Mesenchymal stem cell (in vitro differentiated cells and primary cell): ENCODE data around the gene ADNP2.

ENCODE experiments used
- DNase-seq: peaks from one replicate; pipeline ENCODE4 v3.0.0-alpha.2; 2013
- H2AFZ ChIP-seq: one replicate; pipeline ENCODE4 v1.6.1; 2013; ENCODE audit warnings: low read depth, mild to moderate bottlenecking, control low read depth, inconsistent platforms, low read length, moderate library complexity
- H2AK5ac ChIP-seq: 2 replicates; pipeline ENCODE4 v1.6.1; 2013; ENCODE audit warnings: low read length, moderate library complexity, mild to moderate bottlenecking, inconsistent platforms; ENCODE audit not compliant: severe bottlenecking
- H2BK120ac ChIP-seq: one replicate; pipeline ENCODE4 v1.6.1; 2013; ENCODE audit warnings: low read depth, mild to moderate bottlenecking, inconsistent platforms, low read length, moderate library complexity
- H2BK12ac ChIP-seq, 2 experiments: one replicate each; pipeline ENCODE4 v1.6.1; 2013; ENCODE audit warnings: inconsistent platforms in 2 of 2, low read length in 2 of 2, mild to moderate bottlenecking in 2 of 2, moderate library complexity in 2 of 2, control low read depth in 1 of 2
- H2BK15ac ChIP-seq: one replicate; pipeline ENCODE4 v1.6.1; 2013; ENCODE audit warnings: mild to moderate bottlenecking, low read depth, inconsistent platforms; ENCODE audit not compliant: poor library complexity, severe bottlenecking
- H2BK5ac ChIP-seq: 2 replicates; pipeline ENCODE4 v1.6.1; 2013; ENCODE audit warnings: low read depth, mild to moderate bottlenecking, low read length, control low read depth, inconsistent platforms; ENCODE audit not compliant: poor library complexity, severe bottlenecking
- H3K14ac ChIP-seq, 2 experiments: one replicate each; pipeline ENCODE4 v1.6.1; 2013; ENCODE audit warnings: inconsistent platforms in 2 of 2, low read length in 2 of 2, control low read depth in 1 of 2, mild to moderate bottlenecking in 1 of 2, moderate library complexity in 1 of 2
- H3K18ac ChIP-seq, 2 experiments: one replicate each; pipeline ENCODE4 v1.6.1; 2013; ENCODE audit warnings: inconsistent platforms in 2 of 2, low read length in 2 of 2, control low read depth in 1 of 2, low read depth in 1 of 2, mild to moderate bottlenecking in 1 of 2
- H3K23ac ChIP-seq, 2 experiments: one replicate each; pipeline ENCODE4 v1.6.1; 2013; ENCODE audit warnings: inconsistent platforms in 2 of 2, low read length in 2 of 2, mild to moderate bottlenecking in 2 of 2, moderate library complexity in 2 of 2, control low read depth in 1 of 2
- H3K27ac ChIP-seq: 2 replicates; pipeline ENCODE4 v1.5.1; 2013; ENCODE audit warnings: mild to moderate bottlenecking, moderate library complexity, low read length, control low read depth, inconsistent platforms; ENCODE audit not compliant: poor library complexity, severe bottlenecking
- H3K27me3 ChIP-seq, 2 experiments: 2 replicates each; pipeline versions ENCODE4 v1.6.1 to v1.7.0; 2013; ENCODE audit warnings: low read length in 2 of 2, mild to moderate bottlenecking in 2 of 2, moderate library complexity in 2 of 2, control low read depth in 1 of 2, inconsistent platforms in 1 of 2; ENCODE audit not compliant: control insufficient read depth in 1 of 2, insufficient read depth in 1 of 2
- H3K36me3 ChIP-seq, 2 experiments: 2 replicates each; pipeline versions ENCODE4 v1.6.1 to v1.7.0; 2013; ENCODE audit warnings: low read length in 2 of 2, control low read depth in 1 of 2, inconsistent platforms in 1 of 2, low read depth in 1 of 2, mild to moderate bottlenecking in 1 of 2; ENCODE audit not compliant: insufficient read depth in 2 of 2, control insufficient read depth in 1 of 2
- H3K4ac ChIP-seq, 2 experiments: one replicate each; pipeline ENCODE4 v1.6.1; 2013; ENCODE audit warnings: inconsistent platforms in 2 of 2, low read length in 2 of 2, mild to moderate bottlenecking in 2 of 2, moderate library complexity in 2 of 2, control low read depth in 1 of 2, low read depth in 1 of 2
- H3K4me1 ChIP-seq: 2 replicates; pipeline ENCODE4 v1.6.1; 2013; ENCODE audit warnings: low read depth, low read length, control low read depth; ENCODE audit not compliant: control insufficient read depth, insufficient read depth
- H3K4me2 ChIP-seq: 2 replicates; pipeline ENCODE4 v1.6.1; 2013; ENCODE audit warnings: low read length, mild to moderate bottlenecking, inconsistent platforms; ENCODE audit not compliant: poor library complexity, severe bottlenecking
- H3K4me3 ChIP-seq, 2 experiments: 2 replicates each; pipeline versions ENCODE4 v1.5.1 to v1.7.0; 2013; ENCODE audit warnings: low read length in 2 of 2, mild to moderate bottlenecking in 2 of 2, control low read depth in 1 of 2, low read depth in 1 of 2; ENCODE audit not compliant: insufficient read depth in 1 of 2
- H3K79me1 ChIP-seq: replicated peaks from 2 replicates; pipeline ENCODE4 v1.6.1; 2013; ENCODE audit warnings: mild to moderate bottlenecking, control low read depth, low read length, inconsistent platforms; ENCODE audit not compliant: poor library complexity, severe bottlenecking
- H3K9ac ChIP-seq: 2 replicates; pipeline ENCODE4 v1.7.0; 2013; ENCODE audit warnings: mild to moderate bottlenecking, low read length, moderate library complexity
- H3K9me3 ChIP-seq: 2 replicates; pipeline ENCODE4 v1.7.0; 2013; ENCODE audit warnings: mild to moderate bottlenecking, low read length; ENCODE audit not compliant: control insufficient read depth
- H4K8ac ChIP-seq: one replicate; pipeline ENCODE4 v1.6.1; 2013; ENCODE audit warnings: inconsistent platforms, mild to moderate bottlenecking, low read length, moderate library complexity
- H4K91ac ChIP-seq: one replicate; pipeline ENCODE4 v1.6.1; 2013; ENCODE audit warnings: mild to moderate bottlenecking, low read length, inconsistent platforms
- WGBS: methylation state at CpG from one replicate; pipeline ENCODE4 v1.1.7; 2013; ENCODE audit warnings: mixed read lengths; 5-methylcytosine and 5-hydroxymethylcytosine counted together

The ADNP2 gene

DNA sequence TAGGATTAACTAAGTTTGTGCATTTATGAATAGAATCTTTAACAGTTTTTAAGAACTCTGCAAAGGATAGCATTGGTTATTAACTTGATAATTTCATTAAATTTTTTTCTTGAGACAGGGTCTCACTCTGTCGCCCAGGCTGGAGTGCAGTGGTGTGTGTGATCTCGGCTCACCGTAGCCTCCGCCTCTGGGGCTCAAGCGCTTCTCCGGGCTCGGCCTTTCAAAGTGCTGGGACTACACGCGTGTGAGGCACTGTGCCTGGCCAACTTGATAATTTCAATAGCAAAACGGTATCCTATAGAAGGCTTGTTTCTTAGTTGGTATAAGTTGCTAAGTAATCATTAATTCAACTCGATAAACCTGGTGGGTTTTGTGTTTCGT is 38.0 kb downstream of the ADNP2 start:
- no peak overlapping the region for H4K91ac ChIP-seq

DNA sequence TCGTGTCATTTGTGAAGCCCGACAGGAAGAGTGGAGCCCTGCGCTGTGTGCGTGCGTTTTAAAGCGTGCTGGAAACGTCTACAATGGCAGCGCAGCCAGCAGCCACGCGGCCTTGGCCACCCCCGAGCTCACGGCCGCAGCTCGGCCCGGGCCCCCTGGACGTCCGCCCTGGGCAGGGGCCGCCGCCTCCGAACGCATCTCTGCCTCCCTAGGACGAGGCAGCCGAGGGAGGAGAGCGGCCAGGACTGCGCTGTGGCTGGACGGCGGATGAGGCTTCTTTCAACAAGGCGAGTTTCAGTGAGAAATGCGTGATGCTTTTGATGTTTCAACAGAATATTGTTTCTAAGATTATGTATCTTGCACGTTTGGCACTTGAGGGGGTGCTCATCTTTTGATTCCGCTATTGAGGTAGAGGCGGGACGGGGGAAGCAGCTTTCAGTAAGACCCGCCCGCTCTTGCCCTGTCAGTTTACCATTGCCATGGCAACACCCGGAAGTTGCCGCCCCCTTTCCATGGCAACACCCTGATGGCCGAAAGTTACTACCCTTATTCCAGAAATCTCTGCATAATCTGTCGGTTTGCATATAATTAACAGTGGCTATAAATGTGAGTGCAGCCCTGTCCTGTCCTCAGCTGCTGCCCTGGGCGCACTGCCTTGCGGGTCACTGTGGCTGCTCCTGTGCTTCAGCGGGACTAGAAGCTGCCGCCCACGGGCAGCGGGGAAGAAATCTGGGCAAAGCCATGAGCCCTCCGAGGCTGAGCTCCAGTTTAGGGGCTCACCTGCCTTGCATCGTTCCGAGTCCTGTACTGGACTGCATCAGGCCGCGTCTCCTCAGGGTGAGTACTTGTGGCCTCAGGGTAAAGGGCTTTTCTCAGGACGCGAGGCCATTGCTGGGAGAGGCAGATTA is 38.6 kb downstream of the ADNP2 start:
- no peak overlapping the region for H3K4me2 ChIP-seq
- H3K23ac ChIP-seq: no peak overlapping the region
- no peak overlapping the region for H2BK15ac ChIP-seq
- no peaks in the 10 kb centered on the region for H3K4me1 ChIP-seq
- WGBS: 83% methylated on average over 50 of the region's 52 CpGs
- no peaks in the 10 kb centered on the region for H3K9me3 ChIP-seq
- H3K27ac ChIP-seq: no peak overlapping the region
- DNase-seq: peak; percentile 55
- H3K27me3 ChIP-seq: no peaks in the 10 kb centered on the region
- no peak overlapping the region for H2BK5ac ChIP-seq
- H2AK5ac ChIP-seq: no peak overlapping the region
- peaks cover 6 to 36% of the 10 kb centered on the region in 2 experiments for H3K36me3 ChIP-seq
- peak overlapping the region; percentile 15 for H4K91ac ChIP-seq
- H3K9ac ChIP-seq: peak overlapping the region; percentile 85
- no peak overlapping the region for H3K4ac ChIP-seq
- peak overlapping the region; percentile 21 to 84 for H3K4me3 ChIP-seq
- H2BK12ac ChIP-seq: no peak overlapping the region
- no peak overlapping the region for H3K18ac ChIP-seq
- H2BK120ac ChIP-seq: no peak overlapping the region
- no peak overlapping the region for H3K14ac ChIP-seq
- H3K79me1 ChIP-seq: peaks cover 18% of the 10 kb centered on the region
- no peak overlapping the region for H2AFZ ChIP-seq
- H4K8ac ChIP-seq: no peak overlapping the region

More for the DNA sequence above, 38.0 kb downstream of the ADNP2 start:
- no peak overlapping the region for H3K27ac ChIP-seq
- H3K23ac ChIP-seq: no peak overlapping the region
- WGBS: 95% methylated on average over 12 of the region's 12 CpGs
- H3K4me1 ChIP-seq: peaks cover under 1% of the 10 kb centered on the region
- no peak overlapping the region for H2BK15ac ChIP-seq
- H3K18ac ChIP-seq: no peak overlapping the region
- H2AFZ ChIP-seq: no peak overlapping the region
- peaks cover 10 to 37% of the 10 kb centered on the region in 2 experiments for H3K36me3 ChIP-seq
- no peak overlapping the region for H2AK5ac ChIP-seq
- H3K4me3 ChIP-seq: peak overlapping the region in 1 of 2 experiments; percentile 84
- no peak for DNase-seq
- H2BK5ac ChIP-seq: no peak overlapping the region
- H3K4ac ChIP-seq: no peak overlapping the region
- H3K27me3 ChIP-seq: no peaks in the 10 kb centered on the region
- no peak overlapping the region for H2BK12ac ChIP-seq
- H3K9me3 ChIP-seq: no peaks in the 10 kb centered on the region
- peak overlapping the region; percentile 85 for H3K9ac ChIP-seq
- no peak overlapping the region for H2BK120ac ChIP-seq
- peaks cover 20% of the 10 kb centered on the region for H3K79me1 ChIP-seq
- no peak overlapping the region for H3K4me2 ChIP-seq
- H3K14ac ChIP-seq: no peak overlapping the region
- H4K8ac ChIP-seq: no peak overlapping the region

DNA sequence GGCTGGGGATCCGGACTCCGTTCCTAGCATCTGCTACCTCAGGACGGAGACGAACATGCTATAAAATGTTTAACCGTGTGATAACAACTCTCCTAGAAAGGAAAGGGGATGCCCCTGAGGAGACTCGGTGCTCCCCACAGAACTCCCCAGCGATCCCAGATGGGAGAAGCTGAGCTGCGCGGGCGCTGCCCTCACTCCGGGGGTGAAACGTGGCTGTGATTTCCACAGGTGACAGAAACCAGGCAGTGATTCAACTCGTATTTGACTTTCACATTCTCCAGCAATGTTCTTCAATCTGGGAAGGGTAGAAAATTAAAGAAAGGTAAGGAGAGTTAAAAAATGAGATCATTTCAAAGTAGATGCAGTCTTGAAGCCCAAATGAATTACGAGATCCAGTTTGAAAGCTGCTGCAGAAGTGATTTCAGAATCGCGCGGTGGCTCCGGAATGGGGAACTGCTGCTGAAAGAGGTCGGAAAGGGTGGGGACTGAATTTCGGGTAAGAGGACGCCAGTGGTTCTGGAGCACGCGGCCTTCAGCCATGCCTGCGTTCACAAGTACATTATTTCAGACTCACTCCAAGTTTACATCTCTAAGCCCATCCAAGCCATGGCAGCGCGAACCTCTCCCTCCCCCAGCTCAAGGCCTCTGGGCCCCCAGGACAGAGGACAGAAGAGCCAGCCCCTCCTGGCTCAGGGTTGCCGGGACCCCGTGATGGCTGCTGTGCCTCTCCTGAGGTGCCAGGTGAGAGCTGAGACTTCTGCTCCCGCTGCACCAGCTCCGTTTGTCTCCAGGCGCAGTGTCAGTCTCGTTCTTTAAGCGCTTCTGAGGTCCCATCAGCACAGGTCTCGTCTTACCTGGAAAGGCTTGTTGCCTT is 39.5 kb downstream of the ADNP2 start:
- no peak overlapping the region for H2BK15ac ChIP-seq
- 94% methylated on average over 32 of the region's 34 CpGs for WGBS
- peaks cover 3 to 36% of the 10 kb centered on the region in 2 experiments for H3K36me3 ChIP-seq
- no peak overlapping the region for H2BK12ac ChIP-seq
- H3K27ac ChIP-seq: no peak overlapping the region
- no peaks in the 10 kb centered on the region for H3K4me1 ChIP-seq
- H2AFZ ChIP-seq: no peak overlapping the region
- peak overlapping the region in 1 of 2 experiments; percentile 84 for H3K4me3 ChIP-seq
- H3K4me2 ChIP-seq: no peak overlapping the region
- H3K79me1 ChIP-seq: peaks cover 18% of the 10 kb centered on the region
- no peak overlapping the region for H2BK120ac ChIP-seq
- H3K9ac ChIP-seq: peak overlapping the region; percentile 85
- no peak overlapping the region for H4K91ac ChIP-seq
- H3K27me3 ChIP-seq: no peaks in the 10 kb centered on the region
- no peak overlapping the region for H3K18ac ChIP-seq
- no peak overlapping the region for H4K8ac ChIP-seq
- no peaks in the 10 kb centered on the region for H3K9me3 ChIP-seq
- no peak overlapping the region for H2BK5ac ChIP-seq
- H2AK5ac ChIP-seq: no peak overlapping the region
- H3K23ac ChIP-seq: no peak overlapping the region
- no peak overlapping the region for H3K4ac ChIP-seq
- DNase-seq: no peak
- no peak overlapping the region for H3K14ac ChIP-seq

DNA sequence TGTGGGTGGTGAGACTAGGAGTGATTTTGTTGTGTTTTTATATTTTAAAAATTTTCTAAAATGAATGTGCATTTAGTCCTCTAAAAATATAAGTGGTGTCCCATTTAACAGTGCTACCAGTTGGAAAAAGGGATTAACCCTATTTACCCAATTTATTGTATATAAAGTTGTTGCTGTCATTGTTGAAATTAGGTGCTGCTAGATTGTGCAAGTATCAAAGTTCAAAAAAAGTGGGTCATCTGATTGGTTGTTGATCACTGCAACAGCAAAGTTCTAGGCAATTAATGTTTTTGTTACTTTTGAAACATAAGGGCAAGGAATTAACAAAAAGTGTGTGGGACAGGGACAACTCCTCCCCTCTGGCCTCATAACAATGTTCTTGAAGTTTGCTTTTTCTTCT is 40.6 kb downstream of the ADNP2 start:
- no peak overlapping the region for H3K18ac ChIP-seq
- H3K14ac ChIP-seq: no peak overlapping the region
- no peak overlapping the region for H2BK15ac ChIP-seq
- peaks cover 20% of the 10 kb centered on the region for H3K79me1 ChIP-seq
- H3K4me3 ChIP-seq: no peak overlapping the region
- H3K9me3 ChIP-seq: no peaks in the 10 kb centered on the region
- H2BK12ac ChIP-seq: no peak overlapping the region
- H4K91ac ChIP-seq: no peak overlapping the region
- no peak overlapping the region for H2AK5ac ChIP-seq
- no peak overlapping the region for H2BK5ac ChIP-seq
- no peaks in the 10 kb centered on the region for H3K27me3 ChIP-seq
- peaks cover 3 to 36% of the 10 kb centered on the region in 2 experiments for H3K36me3 ChIP-seq
- no peak overlapping the region for H2BK120ac ChIP-seq
- H4K8ac ChIP-seq: no peak overlapping the region
- no peak overlapping the region for H3K23ac ChIP-seq
- H3K9ac ChIP-seq: no peak overlapping the region
- H3K27ac ChIP-seq: no peak overlapping the region
- no peak for DNase-seq
- peak overlapping the region; percentile 19 for H2AFZ ChIP-seq
- no peak overlapping the region for H3K4ac ChIP-seq
- no peaks in the 10 kb centered on the region for H3K4me1 ChIP-seq
- H3K4me2 ChIP-seq: no peak overlapping the region
